ENCODE results near the gene ETNK2. TPM values are rescaled to one million over a fixed set of nuclear protein-coding genes. Genes with fewer than 3 reads are reported as not detected.
"Not testable (repeated sequence)": the region's sequence is repeated elsewhere in the genome, so short reads cannot be mapped to it uniquely, and the experiment has no call there.

Gene ETNK2
- total RNA-seq, 1 experiment from 2014 or later: 10.5 TPM

DNA sequence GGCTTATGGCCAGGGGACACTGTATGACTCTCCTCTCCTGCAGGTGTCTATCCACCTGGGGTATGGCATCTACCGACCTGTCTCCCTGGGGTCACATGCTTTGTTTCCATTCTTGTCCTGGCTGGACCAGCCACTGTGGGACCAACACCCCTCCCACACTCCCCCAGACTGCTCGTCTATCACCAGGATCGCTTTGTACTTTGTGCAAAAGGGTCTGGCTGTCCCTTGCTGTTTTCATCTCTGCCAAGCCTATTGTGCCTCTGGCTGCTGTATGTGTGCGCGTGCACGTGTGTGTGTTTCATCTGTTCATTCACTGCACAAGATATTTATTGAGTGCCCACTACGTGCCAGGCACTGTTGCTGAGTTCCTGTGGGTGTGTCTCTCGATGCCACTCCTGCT lies 25.5 kb downstream of the ETNK2 start:
- no peak for DNase-seq (ENCODE audit: low read depth)

DNA sequence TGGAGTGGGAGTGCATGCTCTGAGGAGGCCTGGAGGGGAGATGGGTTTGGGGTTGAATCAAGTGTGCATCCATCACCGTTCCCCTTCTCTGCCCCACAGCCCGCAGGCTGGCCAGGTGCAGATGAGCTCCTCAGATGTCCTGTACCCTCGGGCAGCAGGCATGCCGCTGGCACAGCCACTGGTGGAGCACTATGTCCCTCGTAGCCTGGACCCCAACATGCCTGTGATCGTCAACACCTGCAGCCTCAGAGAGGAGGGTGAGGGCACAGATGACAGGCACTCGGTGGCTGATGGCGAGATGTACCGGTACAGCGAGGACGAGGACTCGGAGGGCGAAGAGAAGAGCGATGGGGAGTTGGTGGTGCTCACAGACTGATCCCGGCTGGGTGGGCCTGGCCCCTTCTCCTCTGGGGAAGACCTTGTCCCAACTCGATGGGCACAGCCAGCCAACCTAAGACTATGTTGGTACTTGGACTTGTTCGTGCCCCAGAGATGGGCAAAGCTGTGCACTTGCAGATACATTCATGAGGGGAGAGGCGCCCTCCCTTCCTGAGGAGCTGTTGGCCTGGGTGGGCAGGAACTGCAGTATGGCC lies 26.0 kb downstream of the ETNK2 start:
- no peak for DNase-seq (ENCODE audit: low read depth)

DNA sequence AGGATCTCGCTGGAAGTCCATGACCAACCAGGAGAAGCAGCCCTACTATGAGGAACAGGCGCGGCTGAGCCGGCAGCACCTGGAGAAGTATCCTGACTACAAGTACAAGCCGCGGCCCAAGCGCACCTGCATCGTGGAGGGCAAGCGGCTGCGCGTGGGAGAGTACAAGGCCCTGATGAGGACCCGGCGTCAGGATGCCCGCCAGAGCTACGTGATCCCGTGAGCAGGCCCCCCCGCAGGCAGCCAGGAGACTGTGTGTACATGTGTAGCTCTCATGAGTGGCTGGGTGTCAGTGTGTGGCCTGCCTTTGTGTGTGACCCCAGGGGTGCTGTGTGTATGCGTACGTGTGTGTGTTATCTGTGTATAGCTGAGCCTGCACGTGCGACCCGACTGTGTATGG lies 27.2 kb downstream of the ETNK2 start:
- no peak for DNase-seq (ENCODE audit: low read depth)

DNA sequence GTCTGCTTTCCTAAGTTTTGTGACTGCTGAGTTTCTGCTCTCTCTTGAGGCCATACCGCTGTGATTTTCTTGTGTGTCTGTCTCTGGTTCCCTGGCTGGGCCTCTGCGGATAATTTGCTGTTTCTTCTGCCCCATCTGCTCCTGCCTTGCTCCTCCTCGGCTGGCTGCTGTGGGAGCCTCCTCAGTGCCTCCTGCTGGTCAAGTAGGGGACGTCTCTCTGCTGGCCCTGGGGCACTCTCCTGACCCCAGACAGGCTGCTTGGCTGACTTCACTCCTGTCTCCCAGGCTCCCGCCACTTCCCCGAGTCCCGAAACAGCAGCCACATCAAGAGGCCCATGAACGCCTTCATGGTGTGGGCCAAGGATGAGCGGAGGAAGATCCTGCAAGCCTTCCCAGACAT lies 28.5 kb downstream of the ETNK2 start:
- DNase-seq (ENCODE audit: low read depth): no peak

DNA sequence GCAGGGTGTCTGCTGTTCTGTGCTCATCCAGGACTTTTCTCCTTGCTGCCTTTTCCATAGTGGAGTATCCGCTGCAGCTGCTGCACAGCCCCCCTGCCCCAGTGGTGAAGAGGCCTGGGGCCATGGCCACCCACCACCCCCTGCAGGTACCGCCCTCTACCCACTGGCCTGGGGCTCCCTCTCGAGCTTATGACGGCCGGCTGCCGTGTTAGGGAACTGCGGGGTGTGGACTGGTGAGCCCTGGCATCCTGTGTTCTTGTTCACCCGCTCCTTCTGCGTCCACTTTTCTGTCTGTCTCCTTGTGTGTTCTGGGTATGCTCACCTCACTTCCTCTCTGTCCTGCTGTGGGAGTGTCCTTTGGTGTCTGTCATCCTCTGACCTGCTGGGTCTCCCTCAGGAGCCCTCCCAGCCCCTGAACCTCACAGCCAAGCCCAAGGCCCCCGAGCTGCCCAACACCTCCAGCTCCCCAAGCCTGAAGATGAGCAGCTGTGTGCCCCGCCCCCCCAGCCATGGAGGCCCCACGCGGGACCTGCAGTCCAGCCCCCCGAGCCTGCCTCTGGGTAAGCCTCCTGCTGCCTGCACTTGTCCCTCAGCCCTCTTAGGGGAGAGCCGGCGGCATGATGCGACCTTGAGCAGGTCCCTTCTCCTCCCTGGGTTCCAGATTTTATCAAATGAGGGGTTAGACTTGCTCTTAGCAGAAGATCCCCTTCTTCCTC lies 29.8 kb downstream of the ETNK2 start:
- no peak for DNase-seq (ENCODE audit: low read depth)

DNA sequence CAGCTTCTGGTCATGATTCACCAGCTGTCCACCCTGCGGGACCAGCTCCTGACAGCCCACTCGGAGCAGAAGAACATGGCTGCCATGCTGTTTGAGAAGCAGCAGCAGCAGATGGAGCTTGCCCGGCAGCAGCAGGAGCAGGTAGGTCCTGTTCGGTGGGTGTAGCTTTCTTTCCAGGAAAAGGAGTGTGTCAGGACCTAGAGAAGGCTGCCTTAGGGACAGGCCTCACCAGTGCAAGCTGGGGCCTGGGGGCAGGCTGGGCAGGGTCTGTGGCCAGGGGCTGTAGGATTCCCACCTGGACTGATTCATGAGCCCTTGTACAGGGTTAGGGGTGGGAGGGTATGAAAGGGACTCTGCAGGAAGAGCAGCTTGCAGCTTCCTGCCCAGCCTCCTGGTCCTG lies 35.3 kb downstream of the ETNK2 start:
- no peak for DNase-seq (ENCODE audit: low read depth)

DNA sequence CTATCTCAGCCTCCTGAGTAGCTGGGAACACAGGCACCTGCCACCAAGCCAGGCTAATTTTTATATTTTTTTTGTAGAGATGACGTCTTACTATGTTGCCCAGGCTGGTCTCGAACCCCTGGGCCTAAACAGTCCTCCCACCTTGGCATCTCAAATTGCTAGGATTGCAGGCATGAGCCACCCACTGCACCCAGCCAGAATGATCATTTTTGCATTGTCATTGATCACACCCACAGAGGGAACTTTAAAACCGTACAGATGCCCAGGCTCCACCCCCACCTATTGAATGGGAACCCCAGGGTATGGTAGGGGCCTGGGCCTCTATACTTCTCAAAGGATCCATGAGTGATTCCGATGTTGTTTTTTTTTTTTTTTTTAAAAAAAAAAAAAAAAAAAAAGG lies 36.7 kb downstream of the ETNK2 start:
- no peak for DNase-seq (ENCODE audit: low read depth)

DNA sequence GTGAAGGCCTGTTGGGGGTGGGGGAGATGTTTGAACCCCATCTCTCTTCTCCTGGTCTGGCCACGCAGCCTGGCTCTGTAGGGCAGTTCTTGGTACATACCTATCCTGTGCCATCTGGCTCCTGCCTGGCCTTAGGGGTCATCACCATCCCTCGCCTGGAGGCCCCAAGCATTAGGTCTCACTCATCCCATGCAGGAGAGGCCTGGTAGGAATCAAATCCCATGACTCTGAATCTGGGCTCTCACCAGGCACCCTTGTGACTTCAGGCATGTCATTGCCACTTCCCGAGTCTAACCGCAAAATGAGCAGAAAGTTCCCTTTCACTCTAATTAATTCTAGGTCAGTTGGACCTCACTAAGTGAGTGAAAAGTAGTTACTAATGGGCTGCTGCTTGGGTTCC lies 37.2 kb downstream of the ETNK2 start:
- DNase-seq (ENCODE audit: low read depth): no peak

DNA sequence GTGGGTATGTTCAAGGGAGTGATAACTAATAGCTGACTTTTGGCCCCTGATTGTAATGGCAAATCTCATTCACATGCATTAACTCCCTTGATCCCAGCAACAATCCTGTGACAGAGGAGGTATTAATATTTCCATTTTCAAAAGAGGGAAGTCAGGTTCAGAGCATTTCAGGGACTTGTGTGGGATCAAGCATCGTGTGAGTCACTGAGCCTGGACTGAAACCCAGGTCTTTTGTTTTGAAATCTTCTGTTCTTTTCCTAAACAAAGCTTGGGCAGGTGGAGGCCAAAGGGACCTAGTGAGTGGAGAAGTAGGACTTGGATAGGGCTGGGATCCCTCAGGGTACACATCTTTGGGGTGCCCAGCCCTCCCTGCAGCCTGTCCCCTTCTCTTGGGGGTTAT lies 37.9 kb downstream of the ETNK2 start:
- DNase-seq (ENCODE audit: low read depth): no peak

DNA sequence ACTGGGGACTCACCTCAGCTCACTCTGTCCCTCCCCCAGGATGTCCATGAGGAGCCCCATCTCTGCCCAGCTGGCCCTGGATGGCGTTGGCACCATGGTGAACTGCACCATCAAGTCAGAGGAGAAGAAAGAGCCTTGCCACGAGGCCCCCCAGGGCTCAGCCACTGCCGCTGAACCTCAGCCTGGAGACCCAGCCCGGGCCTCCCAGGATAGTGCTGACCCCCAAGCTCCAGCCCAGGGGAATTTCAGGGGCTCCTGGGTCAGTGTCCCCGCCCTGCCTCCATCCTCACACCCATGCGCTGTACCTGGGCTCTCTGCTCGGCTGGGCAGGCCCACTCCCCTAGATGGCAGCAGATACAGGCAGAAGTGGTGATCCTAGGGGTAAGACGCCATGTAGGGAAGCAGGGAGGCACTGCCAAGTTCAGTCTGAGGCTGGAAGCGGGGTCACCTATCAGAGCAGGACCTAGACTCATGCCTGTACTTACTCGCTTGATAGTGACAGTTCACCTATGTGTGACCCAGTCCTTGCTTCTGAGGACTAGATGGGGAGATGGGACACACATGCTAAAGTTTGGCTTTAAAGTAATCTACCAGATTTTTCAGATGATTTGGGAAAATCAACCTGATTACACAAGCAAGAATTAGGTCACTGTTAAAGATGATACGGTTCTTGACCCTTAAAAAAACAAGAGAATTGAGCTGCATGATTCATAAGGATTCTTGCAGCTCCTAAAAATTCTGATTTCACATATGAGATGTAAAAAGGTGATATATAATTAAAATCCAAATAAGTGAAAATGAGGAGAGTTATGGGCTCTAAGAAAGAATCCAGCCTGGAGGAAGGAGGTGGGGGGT lies 38.7 kb downstream of the ETNK2 start:
- DNase-seq (ENCODE audit: low read depth): no peak

DNA sequence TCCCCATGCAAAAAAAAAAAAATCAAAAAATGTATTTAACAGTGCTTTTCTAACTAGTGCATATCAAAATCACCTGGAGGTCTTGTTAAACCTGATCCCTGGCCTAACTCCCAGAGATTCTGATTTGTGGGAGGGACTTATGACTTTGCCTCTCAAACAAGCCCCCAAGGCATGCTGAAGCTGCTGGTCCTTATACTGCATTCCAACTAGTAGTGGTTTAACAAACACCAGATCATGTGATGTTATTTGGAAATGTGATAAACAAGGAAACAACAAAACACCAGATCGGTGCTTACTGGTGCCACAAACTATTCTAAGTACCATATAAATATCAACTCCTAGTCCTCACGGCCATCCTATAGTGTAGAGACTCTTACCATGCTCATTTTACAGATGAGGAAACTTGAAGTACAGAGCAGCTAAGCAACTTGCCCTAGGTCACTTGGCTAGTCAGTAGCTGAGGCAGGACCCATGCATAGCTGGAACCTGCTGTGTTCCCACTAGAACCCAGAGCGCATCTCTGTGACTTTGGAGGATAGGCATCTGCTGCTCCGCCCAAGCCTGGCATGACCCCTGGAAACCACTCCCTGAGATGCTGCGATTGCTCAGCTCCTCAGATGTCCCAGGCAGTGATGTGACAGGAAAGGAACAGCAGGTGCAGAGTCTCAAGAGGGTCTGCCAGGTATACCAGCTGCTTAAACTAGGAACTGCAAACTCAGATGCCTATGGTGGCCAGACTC lies 40.8 kb downstream of the ETNK2 start:
- no peak for DNase-seq (ENCODE audit: low read depth)

DNA sequence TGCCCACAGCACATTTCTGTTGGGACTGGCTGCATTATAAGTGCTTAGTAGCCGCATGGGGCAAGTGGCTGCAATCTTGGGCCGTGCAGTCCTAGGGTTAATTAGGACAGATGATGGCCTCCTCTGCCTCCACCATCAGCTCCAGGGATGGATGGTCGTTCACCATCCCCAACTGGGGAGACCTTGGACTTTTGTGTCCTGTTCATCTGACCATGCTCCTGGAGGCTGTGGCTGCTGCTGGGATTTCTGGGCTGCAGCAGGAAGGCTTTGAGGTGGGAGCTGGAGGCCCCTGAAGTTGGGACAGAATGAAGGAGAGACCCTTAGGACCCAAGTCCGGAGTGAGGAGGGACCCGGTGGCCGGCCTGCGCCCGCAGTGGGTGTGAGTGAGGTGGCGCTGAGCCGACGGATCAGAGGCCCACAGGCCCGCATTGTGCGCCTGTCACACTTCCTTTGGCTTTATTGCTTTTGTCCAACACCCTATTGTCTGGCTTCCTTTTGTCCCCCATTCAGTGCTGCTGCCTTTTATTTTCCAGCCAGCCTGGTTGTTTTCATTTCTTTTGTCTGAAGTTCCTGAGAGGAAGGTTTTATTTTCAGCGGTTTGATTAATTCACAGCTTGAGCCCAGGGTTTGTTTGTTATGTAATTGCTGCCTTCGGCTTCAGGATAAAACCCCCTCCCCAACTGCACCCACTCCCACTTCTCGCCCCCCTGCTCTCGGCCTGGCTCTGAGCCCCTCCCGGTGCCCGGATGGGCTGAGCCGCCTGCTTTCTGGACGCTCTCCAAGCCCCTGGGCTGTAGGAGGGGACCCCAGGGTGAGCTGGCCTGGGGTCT lies 43.3 kb downstream of the ETNK2 start:
- DNase-seq (ENCODE audit: low read depth): no peak

DNA sequence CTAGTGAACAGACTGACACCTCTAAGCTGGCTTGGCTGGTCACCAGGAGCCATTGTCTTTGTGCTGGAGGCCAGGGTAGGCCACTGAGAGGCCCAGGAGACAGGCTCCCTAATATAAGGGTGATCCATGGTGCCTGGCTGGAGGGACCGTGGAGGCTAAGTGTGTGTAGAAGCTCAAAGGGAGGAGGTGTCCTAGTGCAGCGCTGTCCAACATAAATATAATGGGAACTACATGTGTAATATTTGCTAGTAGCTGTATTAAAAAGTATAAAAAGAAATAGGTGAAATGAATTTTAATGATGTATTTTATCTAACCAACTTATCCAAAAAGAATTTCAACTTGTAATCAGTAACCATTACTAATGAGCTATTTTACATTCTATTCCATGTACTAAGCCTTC lies 44.0 kb downstream of the ETNK2 start:
- DNase-seq (ENCODE audit: low read depth): no peak

DNA sequence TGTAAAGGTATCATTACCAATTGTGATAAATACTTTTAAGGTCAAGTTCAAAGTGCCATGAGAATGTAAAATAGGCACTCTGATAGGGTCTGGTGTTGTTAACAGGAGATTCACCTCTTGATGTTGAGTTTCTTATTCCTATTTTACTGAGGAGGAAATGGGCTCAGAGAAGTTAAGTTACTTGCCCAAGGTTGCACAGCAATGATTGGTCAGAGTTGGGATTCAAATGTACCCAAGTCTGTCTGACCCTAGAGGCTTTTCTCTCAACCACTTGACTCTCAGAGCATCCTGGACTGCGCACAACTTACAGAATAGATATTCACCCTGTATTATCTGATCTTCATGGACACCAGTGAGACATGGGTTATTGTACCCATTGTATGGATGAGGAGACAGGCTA lies 45.0 kb downstream of the ETNK2 start:
- DNase-seq (ENCODE audit: low read depth): no peak

DNA sequence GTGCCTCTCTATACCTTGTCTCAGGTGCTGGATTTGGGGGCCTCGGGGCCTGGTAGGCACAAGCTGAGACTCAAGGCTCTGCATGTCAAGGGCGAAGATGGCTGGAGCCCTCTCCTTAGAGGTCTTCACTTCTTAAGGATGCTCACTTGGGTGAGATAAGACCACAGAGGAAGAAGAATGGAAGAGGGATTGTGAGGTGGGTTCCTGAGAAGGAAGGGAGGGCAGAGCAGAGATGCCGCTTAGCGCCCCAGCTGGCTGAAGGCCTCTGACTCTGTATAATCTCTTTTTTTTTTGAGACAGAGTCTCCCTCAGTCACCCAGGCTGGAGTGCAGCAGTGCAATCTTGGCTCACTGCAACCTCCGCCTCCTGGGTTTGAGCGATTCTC lies 46.7 kb downstream of the ETNK2 start:
- no peak for DNase-seq (ENCODE audit: low read depth)

DNA sequence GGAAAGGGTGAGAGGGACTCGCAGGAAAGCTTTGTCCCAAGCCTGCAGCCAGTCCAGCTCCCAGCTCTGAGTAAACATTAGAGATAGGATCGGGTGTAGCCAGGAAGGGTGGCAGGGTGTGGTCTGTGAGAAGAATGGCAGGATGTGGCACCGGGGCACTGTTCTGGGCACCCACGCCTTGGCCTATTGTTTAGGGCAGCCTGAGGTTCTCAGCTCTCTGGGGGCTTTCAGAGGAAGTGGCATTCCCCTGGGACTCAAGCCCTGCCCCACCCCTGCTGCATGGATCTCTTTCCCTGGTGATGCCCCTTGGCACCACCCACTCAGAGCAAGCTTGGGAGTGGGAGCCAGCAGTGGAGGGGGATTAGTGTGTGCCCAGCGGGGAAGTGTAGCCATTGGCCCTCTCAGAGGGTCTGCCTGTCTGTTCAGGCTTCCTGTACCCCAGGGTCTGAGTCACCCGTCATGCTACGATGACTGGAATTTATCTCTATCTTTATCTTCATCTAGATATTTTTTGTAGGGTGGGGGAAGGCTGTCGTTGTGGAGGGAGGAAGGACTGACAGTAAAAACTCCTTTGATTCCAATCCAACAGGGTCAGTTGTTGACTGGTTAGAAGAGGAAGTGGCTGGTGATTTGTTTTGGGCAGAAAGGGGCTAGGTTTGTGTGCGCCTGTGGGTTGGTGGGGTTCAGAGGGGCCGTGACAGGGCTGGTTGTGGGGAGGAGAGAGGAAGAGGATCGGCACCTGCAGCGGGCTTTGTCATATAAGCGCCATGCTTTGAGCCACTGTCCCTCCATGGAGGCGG lies 47.3 kb downstream of the ETNK2 start:
- DNase-seq (ENCODE audit: low read depth): peak; percentile 82

DNA sequence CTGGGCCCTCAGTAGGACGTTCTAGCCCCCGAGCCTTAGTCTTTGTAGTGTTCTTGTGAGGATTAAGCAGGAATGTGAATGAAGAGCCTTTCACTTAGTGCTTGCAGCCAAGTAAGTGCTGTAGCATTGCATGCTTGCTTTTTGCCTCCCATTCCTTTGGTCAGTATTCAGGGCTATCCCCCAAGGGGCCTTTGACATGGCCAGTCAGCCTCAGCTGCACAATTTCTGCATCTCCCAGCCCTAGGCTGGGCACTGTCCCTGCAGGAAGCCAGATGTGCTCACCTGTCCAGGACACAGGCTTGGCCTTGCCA lies 48.5 kb downstream of the ETNK2 start:
- no peak for DNase-seq (ENCODE audit: low read depth)

DNA sequence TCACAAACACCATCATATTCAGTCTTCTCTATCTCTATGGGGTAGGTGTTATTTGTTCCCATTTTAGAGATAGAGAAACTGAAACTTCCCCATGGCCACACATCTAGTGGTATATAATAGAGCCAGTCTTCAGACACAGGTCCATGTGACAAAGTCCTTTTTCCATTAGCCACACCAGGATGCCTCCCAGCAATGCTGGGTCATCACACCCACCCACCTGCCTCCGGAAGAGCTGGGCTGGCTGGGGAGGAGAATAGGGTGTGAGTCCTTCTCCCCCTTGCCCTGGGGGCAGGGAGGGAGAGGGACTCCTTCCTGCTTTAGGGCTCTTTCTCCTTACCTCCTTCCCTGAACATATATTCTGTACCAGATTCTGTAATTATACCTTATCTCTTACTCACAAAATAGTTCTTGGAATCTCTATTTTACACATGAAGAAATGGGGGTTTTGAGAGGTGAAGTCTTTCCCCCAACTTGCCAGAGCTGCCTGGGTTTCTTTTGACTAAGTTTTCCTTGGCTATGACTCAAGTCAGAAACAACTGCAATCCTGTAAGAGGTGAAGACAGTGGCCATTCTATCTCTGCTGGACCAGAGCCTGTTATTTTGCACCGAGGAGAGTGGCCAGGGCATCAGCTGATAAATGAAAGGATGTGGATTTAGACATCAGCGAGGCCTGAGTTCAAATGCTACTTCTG lies 49.0 kb downstream of the ETNK2 start:
- DNase-seq (ENCODE audit: low read depth): peak; percentile 65

DNA sequence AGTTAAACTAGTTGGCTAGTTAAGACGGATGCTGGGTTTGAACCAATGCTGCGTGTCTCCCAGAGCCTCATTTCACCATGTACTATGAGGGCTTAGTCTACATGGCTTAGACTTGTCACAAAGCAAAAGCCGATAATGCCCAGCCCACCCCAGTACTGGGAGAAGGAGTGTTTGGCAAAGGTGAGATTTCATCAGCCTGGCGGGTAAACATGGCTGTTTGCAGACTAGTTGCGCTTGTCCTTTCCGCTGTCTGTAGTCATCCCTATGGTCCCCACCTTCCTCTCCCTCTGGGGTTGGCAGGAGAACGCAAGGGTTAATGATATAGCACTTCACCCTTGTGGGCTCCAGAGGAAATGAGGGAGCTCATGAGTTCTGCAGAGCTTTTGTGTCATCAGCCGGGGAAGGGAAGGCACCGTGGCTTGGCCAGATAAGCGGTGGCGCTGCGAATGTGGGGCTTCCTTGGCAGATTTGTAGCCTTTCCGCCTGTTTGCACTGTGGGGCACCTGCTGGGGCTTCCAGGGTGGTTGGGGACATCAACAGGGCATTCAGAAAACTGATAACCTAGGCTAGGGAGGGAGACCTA lies 49.7 kb downstream of the ETNK2 start:
- DNase-seq (ENCODE audit: low read depth): no peak

DNA sequence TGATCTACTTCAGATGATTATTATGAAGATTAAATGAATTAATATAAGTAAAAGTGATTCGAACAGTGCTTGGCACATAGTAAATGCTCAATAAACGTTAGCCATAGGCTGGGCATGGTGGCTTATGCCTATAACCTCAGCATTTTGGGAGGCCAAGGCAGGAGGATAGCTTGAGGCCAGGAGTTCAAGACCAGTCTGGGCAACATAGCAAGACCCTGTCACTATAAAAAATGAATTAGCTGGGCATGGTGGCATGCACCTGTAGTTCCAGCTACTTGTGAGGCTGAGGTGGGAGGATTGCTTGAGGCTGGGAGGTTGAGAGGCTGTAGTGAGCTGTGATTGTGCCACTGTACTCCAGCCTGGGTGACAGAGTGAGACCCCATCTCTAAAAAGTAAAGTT lies 52.1 kb downstream of the ETNK2 start:
- DNase-seq (ENCODE audit: low read depth): not testable (repeated sequence)

Measured in Daoy (cell line).